Peyer's patch (tissue), 4 donors: ENCODE results near the gene LAD1.

Experiments
- POLR2A ChIP-seq, 2 donors: fragments of 450-650 bp; IDR thresholded peaks; one replicate each; pipeline ENCODE4 v1.5.1; 2017; ENCODE audit warnings: antibody characterized with exemption in 2 of 2, mild to moderate bottlenecking in 2 of 2, moderate library complexity in 2 of 2
- TF ChIP-seq, protein P1 (sequence below), 6 experiments: fragments of 450-650 bp in 4 of 6; fragments of 200-600 bp in 2 of 6; sonication (generic) in 1 of 6; IDR thresholded peaks; one replicate each; pipeline ENCODE4 v1.5.1; 2017 to 2019; ENCODE audit warnings: antibody characterized with exemption in 6 of 6, mild to moderate bottlenecking in 3 of 6, moderate library complexity in 1 of 6

DNA sequence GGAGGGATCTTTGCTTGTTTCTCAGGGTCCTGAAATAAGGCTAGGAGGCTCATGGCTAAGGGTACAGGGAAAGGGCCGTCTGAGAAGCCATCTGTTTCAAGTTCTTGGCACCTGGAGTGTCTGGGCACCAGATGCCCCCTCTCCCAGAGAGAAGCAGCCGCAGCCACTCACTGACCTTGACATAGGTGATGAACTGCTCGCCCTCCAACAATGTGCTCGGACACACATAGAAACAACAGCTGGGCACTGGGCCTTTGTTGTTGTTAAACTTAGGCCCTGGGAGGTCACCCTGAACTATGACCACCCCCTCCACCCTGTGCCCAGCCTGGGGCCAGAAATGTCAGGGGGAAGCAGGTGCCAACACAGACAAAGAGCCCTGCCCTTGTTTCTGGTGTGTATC lies 31.7 kb upstream of the LAD1 start:
- TF ChIP-seq, protein P1, sequence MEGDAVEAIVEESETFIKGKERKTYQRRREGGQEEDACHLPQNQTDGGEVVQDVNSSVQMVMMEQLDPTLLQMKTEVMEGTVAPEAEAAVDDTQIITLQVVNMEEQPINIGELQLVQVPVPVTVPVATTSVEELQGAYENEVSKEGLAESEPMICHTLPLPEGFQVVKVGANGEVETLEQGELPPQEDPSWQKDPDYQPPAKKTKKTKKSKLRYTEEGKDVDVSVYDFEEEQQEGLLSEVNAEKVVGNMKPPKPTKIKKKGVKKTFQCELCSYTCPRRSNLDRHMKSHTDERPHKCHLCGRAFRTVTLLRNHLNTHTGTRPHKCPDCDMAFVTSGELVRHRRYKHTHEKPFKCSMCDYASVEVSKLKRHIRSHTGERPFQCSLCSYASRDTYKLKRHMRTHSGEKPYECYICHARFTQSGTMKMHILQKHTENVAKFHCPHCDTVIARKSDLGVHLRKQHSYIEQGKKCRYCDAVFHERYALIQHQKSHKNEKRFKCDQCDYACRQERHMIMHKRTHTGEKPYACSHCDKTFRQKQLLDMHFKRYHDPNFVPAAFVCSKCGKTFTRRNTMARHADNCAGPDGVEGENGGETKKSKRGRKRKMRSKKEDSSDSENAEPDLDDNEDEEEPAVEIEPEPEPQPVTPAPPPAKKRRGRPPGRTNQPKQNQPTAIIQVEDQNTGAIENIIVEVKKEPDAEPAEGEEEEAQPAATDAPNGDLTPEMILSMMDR (IDR thresholded peaks at IDR 0.05): no peak
- no peak for TF ChIP-seq POLR2A (IDR thresholded peaks at IDR 0.05)
